Immature natural killer cell (primary cell): ENCODE results near the gene TCF7L1. TPM values are rescaled to one million over a fixed set of nuclear protein-coding genes. Genes with fewer than 3 reads are reported as not detected.
A peak's percentile ranks its signal among the peaks of the same experiment; 100 is the strongest.
"Not testable (repeated sequence)": the region's sequence is repeated elsewhere in the genome, so short reads cannot be mapped to it uniquely, and the experiment has no call there.

ENCODE experiments used
- DNase-seq, 3 donors: peaks; one replicate each; pipeline ENCODE4 v3.0.0; 2022; ENCODE audit warnings: mixed read lengths in 1 of 3
- H3K27ac Mint-ChIP-seq, 6 donors: one replicate each; pipeline ENCODE4 v1.8.0; 2020; ENCODE audit warnings: mixed read lengths in 6 of 6, mild to moderate bottlenecking in 5 of 6, inconsistent platforms in 4 of 6, moderate library complexity in 3 of 6
- H3K27me3 Mint-ChIP-seq, 3 donors: one replicate each; pipeline ENCODE4 v1.8.0; 2020 to 2021; ENCODE audit warnings: low read depth in 3 of 3, mild to moderate bottlenecking in 3 of 3, mixed read lengths in 3 of 3, moderate library complexity in 3 of 3, inconsistent platforms in 1 of 3
- H3K36me3 Mint-ChIP-seq, 3 donors: one replicate each; pipeline ENCODE4 v1.8.0; 2020; ENCODE audit warnings: mixed read lengths in 3 of 3, inconsistent platforms in 2 of 3, mild to moderate bottlenecking in 2 of 3
- H3K4me1 Mint-ChIP-seq, 2 donors: one replicate each; pipeline ENCODE4 v1.8.0; 2020; ENCODE audit warnings: inconsistent platforms in 2 of 2, mild to moderate bottlenecking in 2 of 2, mixed read lengths in 2 of 2, moderate library complexity in 1 of 2
- H3K4me3 Mint-ChIP-seq, 5 donors: one replicate each; pipeline ENCODE4 v1.8.0; 2020; ENCODE audit warnings: mild to moderate bottlenecking in 5 of 5, mixed read lengths in 5 of 5, inconsistent platforms in 3 of 5, moderate library complexity in 3 of 5
- H3K9me3 Mint-ChIP-seq, 6 donors: one replicate each; pipeline ENCODE4 v1.8.0; 2020; ENCODE audit warnings: mild to moderate bottlenecking in 6 of 6, mixed read lengths in 6 of 6, inconsistent platforms in 4 of 6, moderate library complexity in 3 of 6
- polyA plus RNA-seq, 3 donors: library from polyadenylated mRNA; unstranded; fragments of 300-500 nt; fragmentation: Illumina TruSeq; gene quantifications; one replicate each; pipeline ENCODE4 v1.2.3, GENCODE V29; 2021

The TCF7L1 gene
- polyA plus RNA-seq, 3 donors from 2014 or later = 0.12 TPM; not detected in 2

DNA sequence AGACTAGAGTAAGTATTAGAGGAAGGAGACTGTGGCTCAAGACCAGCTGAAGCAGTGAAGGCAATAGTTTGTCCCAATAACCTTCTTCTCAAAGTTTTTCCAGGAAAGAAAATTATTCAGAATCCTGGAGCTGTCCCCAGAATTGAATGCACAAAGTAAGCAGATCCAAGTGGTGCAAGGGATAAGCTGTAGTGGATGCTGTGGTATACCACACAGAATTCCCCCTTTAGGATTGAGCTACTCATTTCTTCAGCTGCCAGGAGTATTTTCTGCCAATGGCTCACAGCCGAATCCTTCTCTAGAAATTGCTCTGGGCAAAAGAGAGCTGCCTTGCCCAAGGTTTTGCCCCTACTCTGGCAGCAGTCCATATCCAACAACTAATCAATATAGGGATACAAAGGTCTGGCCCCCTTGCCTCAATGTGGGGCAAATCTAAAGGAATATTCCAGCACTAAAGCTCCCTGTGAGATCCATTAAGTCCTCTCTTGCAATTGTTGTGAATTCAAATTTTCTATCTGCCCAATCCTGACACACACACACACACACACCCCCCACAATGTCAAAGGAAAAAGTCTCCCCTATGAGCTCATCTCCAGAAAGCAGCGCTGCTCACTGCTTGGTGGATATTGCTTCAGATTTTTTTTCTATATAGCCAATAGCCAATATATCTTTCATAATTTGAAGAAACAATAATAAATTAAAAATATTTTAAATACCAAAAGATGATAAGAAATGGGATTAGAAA, 18.4 kb upstream of the TCF7L1 start:
- Mint-ChIP-seq H3K27me3 (peaks cover 1 to 13% (median 3%) of the 10 kb centered on the region in 3 donors), H3K27ac (no peak overlapping the region), H3K9me3 (no peaks in the 10 kb centered on the region), H3K4me1 (no peaks in the 10 kb centered on the region), H3K36me3 (peaks cover 0 to 3% (median 0%) of the 10 kb centered on the region in 3 donors), H3K4me3 (no peak overlapping the region)
- DNase-seq = no peak

DNA sequence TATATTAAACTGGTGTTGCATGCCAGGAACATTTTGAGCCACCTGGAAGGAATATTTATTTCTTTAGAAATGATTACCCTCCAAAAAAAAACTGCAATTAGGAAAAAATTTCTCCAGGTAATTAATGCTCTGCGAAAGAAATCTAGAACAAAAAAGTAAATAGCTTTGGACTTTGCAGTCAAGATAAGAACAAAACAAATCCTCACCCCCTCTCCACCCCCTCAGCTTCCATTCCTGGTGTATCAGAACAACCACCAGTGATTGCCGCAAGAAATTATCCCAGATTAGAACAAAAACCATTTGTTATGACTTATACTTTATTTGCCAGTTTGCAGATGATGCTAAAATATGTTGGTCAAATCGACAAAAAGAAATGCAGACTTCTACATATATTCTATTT, 17.0 kb upstream of the TCF7L1 start:
- Mint-ChIP-seq H3K4me3 (no peak overlapping the region), H3K4me1 (no peaks in the 10 kb centered on the region), H3K27me3 (peaks cover 1 to 10% (median 3%) of the 10 kb centered on the region in 3 donors), H3K27ac (no peak overlapping the region), H3K36me3 (peaks cover 0 to 3% (median 0%) of the 10 kb centered on the region in 3 donors), H3K9me3 (no peaks in the 10 kb centered on the region)
- no peak for DNase-seq

DNA sequence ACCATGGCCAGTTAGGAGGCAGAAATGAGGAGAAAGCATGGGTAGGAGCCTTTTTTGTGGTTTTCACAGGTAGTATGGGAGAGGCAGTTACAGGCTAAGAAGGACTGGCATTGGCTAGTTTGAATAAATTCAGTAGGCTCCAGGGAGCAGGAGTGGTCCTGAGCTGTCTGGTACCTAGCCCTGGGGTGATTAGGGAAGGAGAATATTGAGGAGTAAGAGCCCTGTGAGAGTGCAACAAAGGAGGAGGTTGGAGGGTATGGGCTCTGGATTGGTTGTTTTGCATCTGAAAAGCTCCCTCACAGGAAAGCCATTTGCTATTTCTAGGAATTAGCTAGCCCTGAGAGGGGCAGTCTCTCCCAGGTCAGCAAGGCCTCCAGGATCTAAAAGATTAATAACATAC, 13.3 kb upstream of the TCF7L1 start:
- no peaks in the 10 kb centered on the region for H3K9me3 Mint-ChIP-seq
- no peaks in the 10 kb centered on the region for H3K4me1 Mint-ChIP-seq
- H3K4me3 Mint-ChIP-seq = no peak overlapping the region
- H3K36me3 Mint-ChIP-seq = peaks cover 0 to 3% (median 0%) of the 10 kb centered on the region in 3 donors
- peaks cover 1 to 3% (median 1%) of the 10 kb centered on the region in 3 donors for H3K27me3 Mint-ChIP-seq
- H3K27ac Mint-ChIP-seq = no peak overlapping the region
- no peak for DNase-seq

DNA sequence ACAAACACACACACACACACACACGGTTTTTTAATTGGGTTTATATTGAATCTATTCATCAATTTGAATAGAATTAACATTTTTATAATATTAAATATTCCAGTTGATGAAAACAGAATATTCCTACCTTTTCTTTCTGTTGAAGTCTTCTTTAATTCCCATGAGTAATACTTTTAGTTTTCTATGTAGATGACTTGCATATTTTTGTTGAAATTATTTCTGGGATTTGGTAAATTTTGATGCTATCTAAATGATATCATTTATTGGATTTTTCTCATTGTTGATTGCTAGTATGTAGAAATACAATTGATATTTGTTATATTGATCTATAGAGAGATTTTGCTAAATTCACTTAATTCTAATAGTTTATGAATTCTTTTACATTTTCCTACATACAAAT, 12.8 kb upstream of the TCF7L1 start:
- Mint-ChIP-seq H3K9me3 (no peaks in the 10 kb centered on the region), H3K27me3 (peaks cover 1 to 3% (median 1%) of the 10 kb centered on the region in 3 donors), H3K4me3 (no peak overlapping the region), H3K36me3 (peaks cover 0 to 3% (median 0%) of the 10 kb centered on the region in 3 donors), H3K27ac (no peak overlapping the region), H3K4me1 (no peaks in the 10 kb centered on the region)
- no peak for DNase-seq

DNA sequence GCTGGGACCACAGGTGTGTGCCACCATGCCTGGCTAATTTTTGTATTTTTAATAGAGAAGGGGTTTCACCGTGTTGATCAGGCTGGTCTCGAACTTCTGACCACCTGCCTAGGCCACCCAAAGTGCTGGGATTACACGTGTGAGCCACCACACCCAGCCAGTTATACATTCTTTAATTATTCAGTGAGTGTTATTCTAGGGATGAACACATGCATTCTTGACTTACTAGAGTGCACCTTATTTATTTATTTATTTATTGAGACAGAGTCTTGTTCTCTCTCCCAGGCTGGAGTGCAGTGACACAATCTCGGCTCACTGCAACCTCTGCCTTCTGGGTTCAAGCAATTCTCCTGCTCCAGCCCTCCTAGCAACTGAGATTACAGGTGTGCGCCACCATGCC, 6.7 kb upstream of the TCF7L1 start:
- H3K27ac Mint-ChIP-seq = not testable (repeated sequence)

GRCh38 chr2:85129861-85130260, 3.3 kb upstream of the TCF7L1 start:
- Mint-ChIP-seq H3K9me3 (no peaks in the 10 kb centered on the region), H3K36me3 (no peaks in the 10 kb centered on the region), H3K4me3 (no peak overlapping the region), H3K27ac (no peak overlapping the region), H3K4me1 (peaks cover 10 to 12% of the 10 kb centered on the region in 2 donors), H3K27me3 (peaks cover 6 to 15% (median 7%) of the 10 kb centered on the region in 3 donors)
- DNase-seq = no peak

More for the DNA sequence above, 6.7 kb upstream of the TCF7L1 start:
- H3K4me3 Mint-ChIP-seq, H3K27me3 Mint-ChIP-seq, H3K4me1 Mint-ChIP-seq, DNase-seq, H3K36me3 Mint-ChIP-seq, H3K9me3 Mint-ChIP-seq: not testable (repeated sequence)

DNA sequence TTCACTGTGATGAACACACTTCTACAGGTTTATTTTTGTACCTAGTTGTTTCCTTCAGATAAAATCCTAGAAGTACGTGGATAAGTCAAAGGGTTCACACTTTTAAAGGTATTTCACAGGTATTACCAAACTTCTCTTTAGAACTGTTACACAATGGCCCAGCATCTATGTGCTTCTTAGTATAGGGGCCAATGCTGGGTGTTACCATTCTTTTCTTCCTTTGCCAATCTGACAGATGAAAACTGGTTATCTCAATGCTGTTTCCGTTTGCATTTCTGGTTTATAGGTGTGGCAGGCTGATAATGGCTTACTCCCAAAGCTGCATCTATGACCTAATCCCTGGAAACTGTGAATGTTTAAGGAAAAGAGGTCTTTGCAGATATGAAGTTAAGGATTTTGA, 2.8 kb upstream of the TCF7L1 start:
- Mint-ChIP-seq H3K36me3 (no peaks in the 10 kb centered on the region), H3K4me3 (no peak overlapping the region), H3K9me3 (no peaks in the 10 kb centered on the region), H3K27me3 (peaks cover 6 to 18% (median 8%) of the 10 kb centered on the region in 3 donors), H3K27ac (no peak overlapping the region), H3K4me1 (peaks cover 10 to 12% of the 10 kb centered on the region in 2 donors)
- no peak for DNase-seq

- DNase-seq = no peak
- H3K9me3 Mint-ChIP-seq = no peaks in the 10 kb centered on the region
- H3K36me3 Mint-ChIP-seq = no peaks in the 10 kb centered on the region
- peaks cover 10 to 12% of the 10 kb centered on the region in 2 donors for H3K4me1 Mint-ChIP-seq
- H3K4me3 Mint-ChIP-seq = peak overlapping the region in 1 of 5 donors; percentile 18
- H3K27me3 Mint-ChIP-seq = peaks cover 7 to 23% (median 13%) of the 10 kb centered on the region in 3 donors
- H3K27ac Mint-ChIP-seq = no peak overlapping the region
Observed at GRCh38 chr2:85131116-85131515, 2.1 kb upstream of the TCF7L1 start.

DNA sequence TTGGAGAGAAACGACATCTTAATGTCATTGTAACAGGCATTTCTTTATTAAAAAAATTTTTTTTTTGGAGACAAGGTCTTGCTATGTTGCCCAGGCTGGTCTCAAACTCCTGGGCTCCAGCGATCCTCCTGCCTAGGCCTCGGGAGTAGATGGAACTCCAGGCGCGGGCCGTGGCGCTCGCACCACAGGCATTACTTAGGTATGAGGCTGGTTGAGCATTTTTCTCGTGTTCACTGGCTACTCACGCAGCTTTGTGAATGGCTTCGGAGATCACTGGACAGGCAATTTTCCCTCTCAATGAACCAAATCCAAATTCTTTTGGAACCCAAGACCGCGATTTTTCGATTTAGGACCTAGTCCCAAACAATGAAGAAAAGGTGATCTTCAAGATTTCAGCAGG, 795 bp upstream of the TCF7L1 start:
- peaks cover 7 to 28% (median 13%) of the 10 kb centered on the region in 3 donors for H3K27me3 Mint-ChIP-seq
- DNase-seq = no peak
- no peaks in the 10 kb centered on the region for H3K9me3 Mint-ChIP-seq
- no peaks in the 10 kb centered on the region for H3K36me3 Mint-ChIP-seq
- peaks cover 10 to 12% of the 10 kb centered on the region in 2 donors for H3K4me1 Mint-ChIP-seq
- H3K4me3 Mint-ChIP-seq = peak overlapping the region; percentile 61 to 70 (median 69)
- no peak overlapping the region for H3K27ac Mint-ChIP-seq

GRCh38 chr2:85133751-85134254, 611 bp downstream of the TCF7L1 start:
- no peak for DNase-seq
- Mint-ChIP-seq H3K4me1 (peaks cover 10 to 12% of the 10 kb centered on the region in 2 donors), H3K9me3 (no peaks in the 10 kb centered on the region), H3K4me3 (peak overlapping the region in 2 of 5 donors; percentile 36 to 54), H3K27me3 (peaks cover 7 to 32% (median 14%) of the 10 kb centered on the region in 3 donors), H3K36me3 (no peaks in the 10 kb centered on the region), H3K27ac (no peak overlapping the region)

DNA sequence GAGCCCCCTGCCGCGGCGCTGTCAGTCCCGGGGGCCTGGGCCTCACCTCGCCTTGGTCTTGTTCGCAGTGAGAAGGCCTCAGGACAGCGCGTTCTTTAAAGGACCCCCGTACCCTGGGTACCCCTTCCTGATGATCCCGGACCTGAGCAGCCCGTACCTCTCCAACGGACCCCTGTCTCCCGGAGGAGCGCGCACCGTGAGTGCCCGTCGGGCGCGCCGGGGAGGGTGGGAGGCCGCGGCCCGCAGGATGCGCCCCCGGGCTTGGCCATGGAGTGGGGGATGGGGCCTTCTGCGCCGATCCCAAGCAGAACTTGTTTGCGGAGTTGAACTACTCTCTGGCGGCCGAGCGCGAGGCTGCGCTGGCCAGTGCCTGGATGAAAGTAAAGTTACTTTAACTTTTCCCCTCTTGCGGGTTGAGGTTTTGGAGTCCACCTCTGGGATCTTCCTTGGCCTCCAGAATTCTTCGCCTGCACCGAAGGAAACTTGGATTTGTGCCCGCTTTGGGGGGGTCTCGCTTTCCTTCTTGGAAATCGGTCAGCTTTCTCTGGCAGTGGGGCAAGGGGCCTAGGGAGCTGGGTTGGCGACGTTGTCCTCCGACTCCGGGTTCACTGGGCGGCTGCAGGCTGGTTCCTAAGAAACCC, 1.2 kb downstream of the TCF7L1 start:
- H3K9me3 Mint-ChIP-seq = no peaks in the 10 kb centered on the region
- peak overlapping the region; percentile 5 to 49 (median 36) for H3K4me3 Mint-ChIP-seq
- DNase-seq = no peak
- H3K27me3 Mint-ChIP-seq = peaks cover 7 to 33% (median 14%) of the 10 kb centered on the region in 3 donors
- H3K27ac Mint-ChIP-seq = no peak overlapping the region
- H3K4me1 Mint-ChIP-seq = peaks cover 10 to 12% of the 10 kb centered on the region in 2 donors
- H3K36me3 Mint-ChIP-seq = no peaks in the 10 kb centered on the region

- peaks cover 10 to 35% (median 18%) of the 10 kb centered on the region in 3 donors for H3K27me3 Mint-ChIP-seq
Observed at GRCh38 chr2:85134896-85135659, 1.9 kb downstream of the TCF7L1 start.

GRCh38 chr2:85135660-85135914, 2.4 kb downstream of the TCF7L1 start:
- no peak for DNase-seq
- peaks cover 10 to 35% (median 23%) of the 10 kb centered on the region in 3 donors for H3K27me3 Mint-ChIP-seq
- no peak overlapping the region for H3K27ac Mint-ChIP-seq
- H3K4me1 Mint-ChIP-seq = peaks cover 10 to 12% of the 10 kb centered on the region in 2 donors
- H3K36me3 Mint-ChIP-seq = no peaks in the 10 kb centered on the region
- H3K9me3 Mint-ChIP-seq = no peaks in the 10 kb centered on the region
- H3K4me3 Mint-ChIP-seq = no peak overlapping the region

More at GRCh38 chr2:85134896-85135659, 1.9 kb downstream of the TCF7L1 start:
- Mint-ChIP-seq H3K27ac (no peak overlapping the region), H3K4me1 (peaks cover 10 to 12% of the 10 kb centered on the region in 2 donors), H3K9me3 (no peaks in the 10 kb centered on the region), H3K4me3 (peak overlapping the region in 3 of 5 donors; percentile 20 to 49 (median 44)), H3K36me3 (no peaks in the 10 kb centered on the region)
- DNase-seq = no peak

GRCh38 chr2:85137156-85137555, 4.0 kb downstream of the TCF7L1 start:
- H3K27ac Mint-ChIP-seq = no peak overlapping the region
- no peak overlapping the region for H3K4me3 Mint-ChIP-seq
- H3K4me1 Mint-ChIP-seq = peaks cover 7 to 10% of the 10 kb centered on the region in 2 donors
- DNase-seq = no peak
- H3K27me3 Mint-ChIP-seq = peaks cover 10 to 32% (median 19%) of the 10 kb centered on the region in 3 donors
- H3K9me3 Mint-ChIP-seq = no peaks in the 10 kb centered on the region
- H3K36me3 Mint-ChIP-seq = no peaks in the 10 kb centered on the region
